K562 (cell line): ENCODE measurements around the gene OR4D9. TPM values are rescaled to one million over a fixed set of nuclear protein-coding genes. Genes with fewer than 3 reads are reported as not detected.

Source experiments
- COPS2 ChIP-seq: fragments of 450-650 bp; conservative IDR thresholded peaks from 2 replicates; pipeline ENCODE4 v1.6.1; 2016; ENCODE audit warnings: mild to moderate bottlenecking, moderate library complexity
- HDAC6 ChIP-seq: IDR thresholded peaks from 2 replicates; pipeline ENCODE4 v1.6.1; 2012; ENCODE audit warnings: low read depth, mild to moderate bottlenecking, control low read depth, inconsistent platforms, low read length, moderate library complexity
- HNRNPLL ChIP-seq: fragments of 200-400 bp; formaldehyde crosslinking; IDR thresholded peaks from 2 replicates; pipeline ENCODE4 v1.6.1; 2017; ENCODE audit warnings: low read length, low read depth, mild to moderate bottlenecking; ENCODE audit not compliant: poor library complexity, severe bottlenecking
- ILF3 ChIP-seq: fragments of 450-650 bp; IDR thresholded peaks from 2 replicates; pipeline ENCODE4 v1.6.1; 2018; ENCODE audit warnings: antibody characterized with exemption, mild to moderate bottlenecking, moderate library complexity, borderline replicate concordance
- MAFF ChIP-seq: IDR thresholded peaks from 2 replicates; pipeline ENCODE4 v1.6.1; 2012; ENCODE audit warnings: low read length, improper control_type of control experiment
- NFIC ChIP-seq: fragments of 450-650 bp; IDR thresholded peaks from 2 replicates; pipeline ENCODE4 v1.6.1; 2017; ENCODE audit warnings: mild to moderate bottlenecking, inconsistent platforms
- PBX2 ChIP-seq, 2 experiments: IDR thresholded peaks in 1 of 2; conservative IDR thresholded peaks in 1 of 2; 2 replicates each; pipeline ENCODE4 v1.6.1; 2016; ENCODE audit warnings: low read depth in 2 of 2, mild to moderate bottlenecking in 1 of 2, missing compliant biosample characterization in 1 of 2, missing genetic modification characterization in 1 of 2, moderate library complexity in 1 of 2
- PTTG1 ChIP-seq: fragments of 450-650 bp; IDR thresholded peaks from 2 replicates; pipeline ENCODE4 v1.6.1; 2016; ENCODE audit warnings: low read depth, mild to moderate bottlenecking, missing genetic modification characterization, missing compliant biosample characterization
- SREBF2 ChIP-seq: sonication (generic); formaldehyde crosslinking; IDR thresholded peaks from 2 replicates; pipeline ENCODE4 v1.4.0; 2020; ENCODE audit warnings: mild to moderate bottlenecking, missing genetic modification reagents
- SRF ChIP-seq, 2 experiments: fragments of 250-450, 450-650 bp in 1 of 2; sonication (Bioruptor Pico) in 1 of 2; sonication (generic) in 1 of 2; formaldehyde crosslinking; IDR thresholded peaks; 2 replicates each; pipeline versions ENCODE4 v1.5.0 to v1.5.1; 2020 to 2022; ENCODE audit warnings: mild to moderate bottlenecking in 1 of 2, missing genetic modification reagents in 1 of 2
- STAT5A ChIP-seq: IDR thresholded peaks from 2 replicates; pipeline ENCODE4 v1.6.1; 2012; ENCODE audit warnings: low read length, inconsistent platforms, borderline replicate concordance
- TAL1 ChIP-seq: fragments of 450-650 bp; IDR thresholded peaks from 2 replicates; pipeline ENCODE4 v1.6.1; 2016; ENCODE audit warnings: mild to moderate bottlenecking
- XRCC5 ChIP-seq: fragments of 200-400 bp; formaldehyde crosslinking; IDR thresholded peaks from 2 replicates; pipeline ENCODE4 v1.6.1; 2017; ENCODE audit warnings: low read depth, mild to moderate bottlenecking, low read length
- ZBTB33 ChIP-seq: sonication (generic); formaldehyde crosslinking; IDR thresholded peaks from 2 replicates; pipeline ENCODE4 v1.8.1; 2023; ENCODE audit warnings: mild to moderate bottlenecking, missing genetic modification reagents
- ZBTB8A ChIP-seq: fragments of 450-650 bp; IDR thresholded peaks from 2 replicates; pipeline ENCODE4 v1.6.1; 2018; ENCODE audit warnings: mild to moderate bottlenecking, moderate library complexity; ENCODE audit not compliant: partially characterized antibody
- ZFPM2 ChIP-seq: fragments of 250-450 bp; sonication (Bioruptor Pico); IDR thresholded peaks from 2 replicates; pipeline ENCODE4 v1.5.1; 2022; ENCODE audit warnings: mild to moderate bottlenecking
- ZNF24 ChIP-seq: fragments of 450-650 bp; IDR thresholded peaks from 2 replicates; pipeline ENCODE4 v1.6.1; 2016
- ZNF384 ChIP-seq: IDR thresholded peaks from 2 replicates; pipeline ENCODE4 v1.6.1; 2012; ENCODE audit warnings: low read depth, low read length, improper control_type of control experiment
- polyA plus RNA-seq, 8 experiments: library from polyadenylated mRNA; depleted of rRNA in 4 of 8; stranded (reverse) in 5 of 8; unstranded in 3 of 8; fragments of >200 nt; fragmentation: Nextera tagmentation in 2 of 8; fragmentation: Illumina TruSeq in 1 of 8; extraction: Ambion mirVana in 2 of 8; extraction: Trizol in 1 of 8; gene quantifications; 2 replicates each; pipeline versions ENCODE4 v1.2.1 to v1.2.3, GENCODE V29; 2011 to 2014; ENCODE audit warnings: inconsistent platforms in 1 of 8, missing spikeins in 1 of 8
- total RNA-seq, 7 experiments: library from RNA; depleted of rRNA in 6 of 7; stranded (reverse); fragments of >200 nt in 6 of 7; fragmentation: Illumina TruSeq in 2 of 7; extraction: Trizol in 2 of 7; gene quantifications; 2 replicates each; pipeline versions ENCODE4 v1.2.1 to v1.2.3, GENCODE V29; 2011 to 2021; ENCODE audit warnings: low replicate concordance in 1 of 7
- TF ChIP-seq, protein P1 (sequence below): fragments of 450-650 bp; IDR thresholded peaks from 2 replicates; pipeline ENCODE4 v1.7.1; 2018; ENCODE audit warnings: mild to moderate bottlenecking, low read depth; ENCODE audit not compliant: partially characterized antibody
- TF ChIP-seq, protein P2 (sequence below): sonication (generic); formaldehyde crosslinking; IDR thresholded peaks from 2 replicates; pipeline ENCODE4 v1.8.0; 2022; ENCODE audit warnings: missing genetic modification reagents, mild to moderate bottlenecking, borderline replicate concordance

OR4D9 gene
- total and polyA plus RNA-seq, 9 of the 15 experiments (the other 6 are each of a cell fraction or from before 2014, with no cell fraction given): not detected

GRCh38 chr11:59550368-59550841 is 39.1 kb downstream of the OR4D9 start (continued):
- no peak for TF ChIP-seq COPS2
- TF ChIP-seq, protein P1, sequence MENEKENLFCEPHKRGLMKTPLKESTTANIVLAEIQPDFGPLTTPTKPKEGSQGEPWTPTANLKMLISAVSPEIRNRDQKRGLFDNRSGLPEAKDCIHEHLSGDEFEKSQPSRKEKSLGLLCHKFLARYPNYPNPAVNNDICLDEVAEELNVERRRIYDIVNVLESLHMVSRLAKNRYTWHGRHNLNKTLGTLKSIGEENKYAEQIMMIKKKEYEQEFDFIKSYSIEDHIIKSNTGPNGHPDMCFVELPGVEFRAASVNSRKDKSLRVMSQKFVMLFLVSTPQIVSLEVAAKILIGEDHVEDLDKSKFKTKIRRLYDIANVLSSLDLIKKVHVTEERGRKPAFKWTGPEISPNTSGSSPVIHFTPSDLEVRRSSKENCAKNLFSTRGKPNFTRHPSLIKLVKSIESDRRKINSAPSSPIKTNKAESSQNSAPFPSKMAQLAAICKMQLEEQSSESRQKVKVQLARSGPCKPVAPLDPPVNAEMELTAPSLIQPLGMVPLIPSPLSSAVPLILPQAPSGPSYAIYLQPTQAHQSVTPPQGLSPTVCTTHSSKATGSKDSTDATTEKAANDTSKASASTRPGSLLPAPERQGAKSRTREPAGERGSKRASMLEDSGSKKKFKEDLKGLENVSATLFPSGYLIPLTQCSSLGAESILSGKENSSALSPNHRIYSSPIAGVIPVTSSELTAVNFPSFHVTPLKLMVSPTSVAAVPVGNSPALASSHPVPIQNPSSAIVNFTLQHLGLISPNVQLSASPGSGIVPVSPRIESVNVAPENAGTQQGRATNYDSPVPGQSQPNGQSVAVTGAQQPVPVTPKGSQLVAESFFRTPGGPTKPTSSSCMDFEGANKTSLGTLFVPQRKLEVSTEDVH: peak; percentile 72
- TF ChIP-seq ZNF384: peak; percentile 16; the same call in 1 of the 2 replicates
- TF ChIP-seq HDAC6: no peak
- peak; percentile 55; the same call in 1 of the 2 replicates for TF ChIP-seq ZBTB33 (CRISPR knock-in tag)
- TF ChIP-seq STAT5A: peak; percentile 52; the same call in 1 of the 2 replicates
- TF ChIP-seq NFIC: peak; percentile 85
- no peak for TF ChIP-seq PBX2 (CRISPR knock-in tag; IDR thresholded peaks at IDR 0.05; ENCODE audit: low read depth)
- TF ChIP-seq PBX2 (tag; conservative IDR thresholded peaks at IDR 0.05; ENCODE audit: low read depth): peak; percentile 4; the same call in 1 of the 2 replicates
- 0 out of 2 replicates have a peak, but pooled peaks have one; percentile 20 for TF ChIP-seq ZFPM2 (CRISPR knock-in tag)
- TF ChIP-seq SREBF2: no peak
- TF ChIP-seq XRCC5: peak; percentile 86
- peak; percentile 59 for TF ChIP-seq HNRNPLL
- no peak for TF ChIP-seq PTTG1 (tag)
- TF ChIP-seq ZBTB8A: peak; percentile 10
- peak; percentile 89; the same call in 1 of the 2 replicates for TF ChIP-seq ILF3
- no peak for TF ChIP-seq MAFF
- TF ChIP-seq, protein P2, sequence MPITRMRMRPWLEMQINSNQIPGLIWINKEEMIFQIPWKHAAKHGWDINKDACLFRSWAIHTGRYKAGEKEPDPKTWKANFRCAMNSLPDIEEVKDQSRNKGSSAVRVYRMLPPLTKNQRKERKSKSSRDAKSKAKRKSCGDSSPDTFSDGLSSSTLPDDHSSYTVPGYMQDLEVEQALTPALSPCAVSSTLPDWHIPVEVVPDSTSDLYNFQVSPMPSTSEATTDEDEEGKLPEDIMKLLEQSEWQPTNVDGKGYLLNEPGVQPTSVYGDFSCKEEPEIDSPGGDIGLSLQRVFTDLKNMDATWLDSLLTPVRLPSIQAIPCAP (CRISPR knock-in tag): peak; percentile 58; the same call in 1 of the 2 replicates
- peak in 1 of 2 experiments; percentile 56; a peak in 1 of 4 replicates for TF ChIP-seq SRF (CRISPR knock-in tag; IDR thresholded peaks at IDR 0.05)
- peak; percentile 71 for TF ChIP-seq ZNF24
- peak; percentile 18; the same call in 1 of the 2 replicates for TF ChIP-seq TAL1
